Dermis microvascular lymphatic vessel endothelial cell (primary cell): ENCODE results near the gene ATP2B3. TPM values are rescaled to one million over a fixed set of nuclear protein-coding genes. Genes with fewer than 3 reads are reported as not detected.

ENCODE experiments used
- total RNA-seq: library from RNA; depleted of rRNA; stranded (reverse); fragments of >200 nt; gene quantifications from 2 replicates; pipeline ENCODE4 v1.2.1, GENCODE V29; 2014

Gene ATP2B3
- total RNA-seq, 1 donor from 2014 or later: not detected

Other genes starting within 250 kb of the ATP2B3 start
- gene PNMA6F, start 195.9 kb upstream of the ATP2B3 start, total RNA-seq: not detected in 2 replicates
- 3.5 and 5.7 TPM in 2 replicates for gene ZNF275, start 183.5 kb upstream of the ATP2B3 start, total RNA-seq
- not detected in 2 replicates for gene PNMA6E, start 116.3 kb upstream of the ATP2B3 start, total RNA-seq
- gene ZFP92, start 106.2 kb upstream of the ATP2B3 start, total RNA-seq: 0.39 and 0.89 TPM in 2 replicates
- 2.3 and 7.6 TPM in 2 replicates for gene TREX2, start 71.6 kb upstream of the ATP2B3 start, total RNA-seq
- 11.6 and 13.9 TPM in 2 replicates for gene HAUS7, start 47.1 kb upstream of the ATP2B3 start, total RNA-seq
- gene BGN, start 22.7 kb upstream of the ATP2B3 start, total RNA-seq: 12.1 and 70.9 TPM in 2 replicates
- 37.3 and 39.0 TPM in 2 replicates for gene CCNQ, start 81.5 kb downstream of the ATP2B3 start, total RNA-seq
- gene DUSP9, start 129.6 kb downstream of the ATP2B3 start, total RNA-seq: under 0.01 and 0.13 TPM in 2 replicates
- gene PNCK, start 156.2 kb downstream of the ATP2B3 start, total RNA-seq: not detected in 2 replicates
- gene SLC6A8, start 170.3 kb downstream of the ATP2B3 start, total RNA-seq: 5.5 and 5.9 TPM in 2 replicates
- gene BCAP31, start 206.7 kb downstream of the ATP2B3 start, total RNA-seq: 341 and 362 TPM in 2 replicates
- gene ABCD1, start 207.2 kb downstream of the ATP2B3 start, total RNA-seq: 6.2 and 9.1 TPM in 2 replicates
- gene PLXNB3, start 246.6 kb downstream of the ATP2B3 start, total RNA-seq: 2.4 and 6.7 TPM in 2 replicates